ENCODE measurements around the gene DNER. TPM values are rescaled to one million over a fixed set of nuclear protein-coding genes. Genes with fewer than 3 reads are reported as not detected.

The DNER gene
- total RNA-seq, 4 donors from 2014 or later = 1.9 to 24.7 (median 4.9) TPM

DNA sequence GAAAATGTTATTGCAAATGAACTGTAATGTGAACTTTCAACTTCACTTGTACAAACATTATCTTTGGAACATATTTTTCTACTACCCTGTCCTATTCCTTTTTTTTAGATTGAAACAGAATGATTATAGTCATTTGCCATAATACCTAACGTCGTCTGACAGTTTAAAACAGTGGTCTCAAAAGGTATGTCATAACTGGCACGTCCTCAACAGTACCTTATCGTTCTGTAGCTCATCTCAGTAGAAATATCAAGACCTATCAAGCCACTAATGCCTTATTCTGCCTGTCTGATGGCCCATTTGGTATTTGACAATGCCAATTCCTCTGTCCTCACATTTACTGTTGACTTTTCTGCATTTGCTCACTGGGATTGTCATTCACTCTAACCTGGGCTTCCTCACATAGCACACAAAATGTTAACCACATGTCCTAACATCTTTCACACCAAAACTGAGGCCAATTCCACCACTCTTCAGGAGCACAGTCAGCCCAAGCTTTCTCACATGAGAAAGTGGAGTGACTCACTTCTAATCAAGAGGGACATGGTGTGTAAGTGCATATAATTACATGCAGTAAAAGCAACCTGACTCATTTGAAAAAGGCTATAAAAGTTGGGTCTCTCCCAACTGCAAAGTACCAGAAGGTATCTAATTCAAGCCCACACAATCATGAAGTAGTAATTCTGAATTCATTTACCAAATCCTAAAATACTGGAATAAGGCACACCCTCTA, 34.8 kb downstream of the DNER start:
- Histone ChIP-seq H3K27me3 (no peaks in the 10 kb centered on the region), H3K4me3 (no peak overlapping the region), H3K4me1 (no peaks in the 10 kb centered on the region), H3K9me3 (no peaks in the 10 kb centered on the region), H3K36me3 (no peaks in the 10 kb centered on the region), H3K27ac (no peak overlapping the region)
- no peak for TF ChIP-seq POLR2A (IDR thresholded peaks at IDR 0.05)
- no peak for TF ChIP-seq CTCF (IDR thresholded peaks at IDR 0.05)
- intact Hi-C loops (cut with DNase I; ENCODE audit: low total_unique reads) = no loop called here
- DNase-seq = no peak

- H3K9me3 ChIP-seq = no peaks in the 10 kb centered on the region
- H3K36me3 ChIP-seq = no peaks in the 10 kb centered on the region
- H3K27me3 ChIP-seq = no peaks in the 10 kb centered on the region
- no peak for DNase-seq
- no peak overlapping the region for H3K4me3 ChIP-seq
- TF ChIP-seq POLR2A (IDR thresholded peaks at IDR 0.05) (no peak), CTCF (IDR thresholded peaks at IDR 0.05) (no peak)
- H3K4me1 ChIP-seq = no peaks in the 10 kb centered on the region
- intact Hi-C loops (cut with DNase I; ENCODE audit: low total_unique reads) = no loop called here
- H3K27ac ChIP-seq = no peak overlapping the region
Observed at GRCh38 chr2:229675569-229675968, 38.8 kb downstream of the DNER start.

DNA sequence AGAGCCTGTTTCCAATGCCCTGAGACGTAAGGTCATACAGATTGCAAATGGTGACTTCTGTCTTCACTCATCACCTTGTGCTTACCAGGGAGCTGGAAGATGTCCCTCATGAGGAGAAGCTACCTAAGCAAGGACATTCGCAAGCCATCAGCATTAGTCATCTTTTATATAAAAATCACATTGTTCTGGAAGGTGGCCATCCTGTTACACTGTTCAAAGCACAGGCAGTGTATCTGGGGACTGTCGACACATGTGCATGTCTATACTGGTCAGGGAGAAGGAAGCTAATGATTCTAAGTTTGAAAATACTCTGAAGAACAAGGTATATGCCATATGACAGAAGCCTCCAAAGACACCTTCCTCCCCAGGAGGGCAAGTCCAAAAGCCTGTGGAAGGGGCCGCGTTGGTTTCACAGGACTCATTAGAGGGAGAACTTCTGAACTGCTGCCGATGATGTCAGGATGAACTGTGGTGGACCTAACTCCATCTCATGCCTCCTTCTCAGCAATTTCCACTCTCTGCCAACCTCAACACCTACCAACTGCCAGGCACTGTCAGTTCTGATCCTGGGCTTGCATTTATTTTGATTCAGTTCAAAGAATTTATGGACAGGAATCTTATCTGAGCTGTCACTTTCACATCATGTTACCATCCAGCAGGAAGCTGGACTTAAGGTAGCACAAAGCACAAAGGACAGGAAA, 39.4 kb downstream of the DNER start:
- Histone ChIP-seq H3K4me1 (no peaks in the 10 kb centered on the region), H3K27me3 (no peaks in the 10 kb centered on the region), H3K4me3 (no peak overlapping the region), H3K27ac (no peak overlapping the region), H3K9me3 (no peaks in the 10 kb centered on the region), H3K36me3 (no peaks in the 10 kb centered on the region)
- no peak for TF ChIP-seq CTCF (IDR thresholded peaks at IDR 0.05)
- TF ChIP-seq POLR2A (IDR thresholded peaks at IDR 0.05) = no peak
- no peak for DNase-seq
- intact Hi-C loops (cut with DNase I; ENCODE audit: low total_unique reads) = no loop called here

DNA sequence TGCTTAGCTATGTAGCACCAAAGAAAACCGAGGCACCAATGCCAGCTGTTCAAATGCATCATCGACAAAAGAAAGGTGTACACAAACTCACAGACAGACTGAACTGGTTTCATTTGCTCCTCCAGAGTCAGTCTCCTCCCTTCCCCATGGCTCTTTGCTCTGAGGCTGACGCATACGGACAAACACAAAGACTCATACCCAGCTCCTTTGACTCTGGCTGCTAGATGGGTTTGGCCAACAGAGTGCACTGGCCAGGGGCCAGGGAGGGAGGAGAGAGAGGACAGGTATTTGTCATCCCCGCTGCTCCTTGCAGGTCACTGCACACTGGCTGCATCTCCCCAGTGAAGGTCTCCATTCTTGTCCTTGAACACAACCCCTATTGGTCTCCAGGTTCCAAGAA, 40.7 kb downstream of the DNER start:
- H3K4me1 ChIP-seq = no peaks in the 10 kb centered on the region
- intact Hi-C loops (cut with DNase I; ENCODE audit: low total_unique reads) = no loop called here
- no peaks in the 10 kb centered on the region for H3K27me3 ChIP-seq
- H3K36me3 ChIP-seq = no peaks in the 10 kb centered on the region
- DNase-seq = no peak
- no peaks in the 10 kb centered on the region for H3K9me3 ChIP-seq
- H3K27ac ChIP-seq = no peak overlapping the region
- no peak overlapping the region for H3K4me3 ChIP-seq
- TF ChIP-seq CTCF (IDR thresholded peaks at IDR 0.05) (no peak), POLR2A (IDR thresholded peaks at IDR 0.05) (no peak)

DNA sequence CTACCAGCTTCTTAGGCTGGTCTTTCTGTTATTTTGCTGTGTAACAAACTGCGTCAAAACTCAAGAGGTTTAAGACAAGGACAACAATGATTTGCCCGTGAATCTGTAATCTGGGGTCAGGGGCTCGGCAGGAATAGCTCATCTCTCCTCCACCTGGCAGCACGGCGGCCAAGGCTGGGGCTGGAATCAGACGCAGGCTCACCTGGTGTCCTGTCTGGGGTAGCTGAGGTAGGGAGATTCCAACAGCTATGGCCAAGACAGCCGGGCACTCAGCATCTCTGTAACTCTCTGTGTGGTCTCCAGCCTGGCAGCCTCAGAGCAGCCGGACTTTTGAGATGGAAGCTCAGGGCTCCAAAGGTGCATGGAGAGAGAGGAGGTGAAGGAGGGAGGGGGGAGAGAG, 42.3 kb downstream of the DNER start:
- intact Hi-C loops (cut with DNase I; ENCODE audit: low total_unique reads) = no loop called here
- Histone ChIP-seq H3K4me1 (no peaks in the 10 kb centered on the region), H3K9me3 (no peaks in the 10 kb centered on the region), H3K27me3 (no peaks in the 10 kb centered on the region), H3K36me3 (no peaks in the 10 kb centered on the region), H3K4me3 (no peak overlapping the region), H3K27ac (no peak overlapping the region)
- TF ChIP-seq CTCF (IDR thresholded peaks at IDR 0.05) (no peak), POLR2A (IDR thresholded peaks at IDR 0.05) (no peak)
- DNase-seq = no peak
